ENCODE measurements around the gene SPG7. TPM values are rescaled to one million over a fixed set of nuclear protein-coding genes. Genes with fewer than 3 reads are reported as not detected.

Gene SPG7
- polyA plus RNA-seq, 10 donors = 43.5 to 93.9 (median 63.4) TPM

DNA sequence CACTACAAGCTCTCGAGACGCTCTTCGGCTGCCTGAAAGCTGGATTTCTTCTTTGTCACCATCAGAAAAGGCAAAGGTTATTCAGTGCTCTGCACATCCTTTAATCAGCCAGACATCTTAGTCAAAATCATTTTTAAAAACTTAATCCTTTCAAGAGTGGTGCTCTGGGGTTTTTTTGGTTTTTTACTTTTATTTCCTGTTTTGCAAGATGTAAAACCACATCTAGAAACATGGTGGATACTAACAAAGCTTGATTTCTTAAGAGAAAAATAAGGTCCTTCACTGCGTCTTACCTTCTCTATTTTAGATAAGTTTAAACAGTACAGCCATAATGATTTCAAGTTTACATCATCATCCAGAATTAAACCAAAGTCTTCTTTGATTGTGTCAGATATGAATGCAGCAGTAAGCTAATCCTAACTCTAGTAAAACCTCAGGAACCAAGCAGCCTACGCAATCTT is 24.1 kb upstream of the SPG7 start:
- DNase-seq = no peak

DNA sequence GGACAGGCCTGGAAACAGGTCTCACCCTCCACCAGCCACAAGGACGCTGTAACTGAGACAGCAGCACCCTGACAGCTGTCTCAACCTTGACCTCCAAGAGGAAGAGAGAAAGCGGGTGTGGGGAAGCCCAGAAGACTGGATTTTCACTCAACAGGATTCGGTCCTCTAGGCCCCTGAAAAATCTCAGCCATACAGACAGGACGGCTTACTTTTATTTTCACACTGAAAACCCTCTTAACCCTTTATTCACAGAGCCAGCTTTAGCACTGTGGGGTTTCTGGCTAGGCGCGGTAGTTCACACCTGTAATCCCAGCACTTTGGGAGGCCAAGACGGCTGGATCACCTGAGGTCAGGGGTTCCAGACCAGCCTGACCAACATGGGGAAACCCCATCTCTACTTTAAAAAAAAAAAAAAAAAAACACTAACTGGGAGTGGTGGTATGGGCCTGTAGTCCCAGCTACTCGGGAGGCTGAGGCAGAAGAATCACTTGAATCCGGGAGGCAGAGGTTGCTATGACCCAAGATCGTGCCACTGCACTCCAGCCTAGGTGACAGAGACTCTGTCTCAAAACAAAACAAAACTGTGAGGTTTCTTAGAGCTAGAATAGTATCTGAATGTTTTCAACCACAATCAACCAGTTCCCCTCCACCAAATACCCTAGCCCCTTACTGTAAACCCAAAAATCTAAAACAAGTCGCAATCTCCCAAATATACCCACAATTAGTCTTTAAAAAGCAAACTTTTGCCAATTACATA is 23.1 kb upstream of the SPG7 start:
- DNase-seq = no peak

GRCh38 chr16:89485701-89486246 is 22.4 kb upstream of the SPG7 start:
- no peak for DNase-seq

- peak; percentile 91 to 95 (median 93) for DNase-seq
Measured at GRCh38 chr16:89489040-89489897, 18.9 kb upstream of the SPG7 start.

DNA sequence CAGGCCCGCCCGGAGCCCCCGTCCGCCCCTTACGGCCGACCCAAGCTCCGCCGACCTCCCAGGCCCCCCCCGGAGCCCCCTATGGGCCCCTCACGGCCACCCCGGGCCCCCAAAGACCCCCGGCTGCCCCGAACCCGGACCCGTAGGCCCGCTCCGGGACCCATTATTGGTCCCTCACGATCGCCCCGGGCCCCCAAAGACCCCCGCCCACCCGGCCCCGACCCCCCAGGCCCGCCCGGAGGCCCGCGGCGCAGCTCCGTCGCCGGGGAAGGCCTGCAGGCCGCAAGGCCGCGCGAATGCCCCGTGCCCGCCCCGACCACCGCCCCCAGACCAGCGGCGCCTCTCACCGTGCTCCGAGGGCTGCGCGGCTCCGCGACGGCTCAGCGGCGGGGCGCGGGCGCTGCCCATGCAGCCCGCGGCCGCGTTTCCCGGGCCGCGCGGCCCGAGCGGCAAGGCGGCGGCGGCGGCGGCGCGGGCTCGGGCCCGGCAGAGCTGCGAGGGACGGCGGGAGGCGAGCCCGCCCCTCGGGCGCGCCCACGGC is 18.2 kb upstream of the SPG7 start:
- DNase-seq = no peak

DNA sequence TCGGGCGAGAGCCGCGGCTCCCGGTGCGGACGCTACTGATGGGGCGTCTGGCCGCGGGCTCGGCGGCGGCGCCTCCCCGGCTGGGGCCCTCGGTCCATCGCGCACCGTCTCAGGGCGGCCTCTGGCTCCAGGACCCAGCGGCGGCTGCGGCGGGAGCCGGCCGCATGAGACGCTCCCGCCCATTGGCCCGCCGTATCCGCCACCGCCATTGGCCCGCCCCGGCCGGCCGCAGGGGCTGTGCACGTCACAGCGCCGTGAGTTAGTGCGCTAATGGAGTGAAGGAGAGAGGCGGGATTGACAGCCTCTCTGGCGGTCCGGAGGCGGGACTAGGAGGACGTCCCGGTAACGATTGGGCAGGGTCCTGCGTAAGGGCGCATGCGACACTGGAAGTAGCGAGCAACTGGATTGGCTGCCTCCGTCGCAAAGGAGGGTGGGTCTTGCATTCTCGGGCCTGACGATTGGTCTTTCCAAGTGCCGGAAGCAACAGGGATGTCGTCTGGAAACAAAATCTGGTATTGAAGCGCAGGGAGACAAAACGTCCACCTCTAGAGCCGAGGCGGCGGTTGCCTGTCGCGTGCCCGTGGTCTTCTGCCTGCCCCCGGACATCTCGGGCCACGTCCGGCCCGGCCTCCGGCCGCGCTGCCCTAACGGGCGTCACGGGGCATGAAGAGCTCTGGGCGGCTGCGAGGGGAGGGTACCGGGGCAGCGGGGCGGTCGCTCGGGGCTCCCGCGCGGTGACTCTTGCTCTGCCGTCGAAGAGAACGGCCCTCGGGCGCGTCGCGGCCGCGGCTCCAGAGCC is 17.6 kb upstream of the SPG7 start, which contains the start of gene ANKRD11:
TSS of gene ANKRD11 (minus strand) at position 123 of the 799 bp plus-strand sequence. CDS start 173,542 bp downstream, outside the sequence.
- DNase-seq = peak; percentile 99 to 100 (median 100)

DNA sequence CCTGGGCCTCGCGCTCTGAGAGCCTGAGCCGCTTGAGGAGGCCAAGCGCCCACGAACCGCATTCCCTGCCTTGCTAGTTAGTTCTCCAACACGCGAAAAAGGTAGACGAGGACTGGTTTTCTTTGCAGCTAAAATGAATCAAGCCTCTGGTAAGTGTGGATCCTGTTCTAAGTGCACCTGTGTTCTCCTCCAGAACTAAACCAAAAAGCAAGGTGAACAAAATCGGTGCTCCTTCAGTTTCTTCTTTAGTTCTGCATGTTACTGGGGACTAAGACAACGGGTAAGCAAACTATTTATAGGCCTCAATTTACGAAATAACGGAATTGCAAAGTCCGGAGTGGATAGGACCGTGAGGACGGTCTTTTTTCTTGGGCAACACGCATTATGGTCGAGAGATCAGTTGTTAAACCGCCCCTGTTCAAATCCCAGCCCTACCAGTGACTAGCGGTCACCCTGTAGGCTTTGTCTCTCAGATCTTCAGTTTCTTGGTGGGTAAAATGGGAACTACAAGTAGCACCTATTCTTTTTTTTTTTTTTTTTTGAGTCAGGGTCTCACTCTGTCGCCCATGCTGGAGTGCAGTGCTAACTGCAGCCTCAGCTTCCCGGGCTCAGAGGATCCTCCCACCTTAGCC is 16.8 kb upstream of the SPG7 start:
- DNase-seq = no peak

DNA sequence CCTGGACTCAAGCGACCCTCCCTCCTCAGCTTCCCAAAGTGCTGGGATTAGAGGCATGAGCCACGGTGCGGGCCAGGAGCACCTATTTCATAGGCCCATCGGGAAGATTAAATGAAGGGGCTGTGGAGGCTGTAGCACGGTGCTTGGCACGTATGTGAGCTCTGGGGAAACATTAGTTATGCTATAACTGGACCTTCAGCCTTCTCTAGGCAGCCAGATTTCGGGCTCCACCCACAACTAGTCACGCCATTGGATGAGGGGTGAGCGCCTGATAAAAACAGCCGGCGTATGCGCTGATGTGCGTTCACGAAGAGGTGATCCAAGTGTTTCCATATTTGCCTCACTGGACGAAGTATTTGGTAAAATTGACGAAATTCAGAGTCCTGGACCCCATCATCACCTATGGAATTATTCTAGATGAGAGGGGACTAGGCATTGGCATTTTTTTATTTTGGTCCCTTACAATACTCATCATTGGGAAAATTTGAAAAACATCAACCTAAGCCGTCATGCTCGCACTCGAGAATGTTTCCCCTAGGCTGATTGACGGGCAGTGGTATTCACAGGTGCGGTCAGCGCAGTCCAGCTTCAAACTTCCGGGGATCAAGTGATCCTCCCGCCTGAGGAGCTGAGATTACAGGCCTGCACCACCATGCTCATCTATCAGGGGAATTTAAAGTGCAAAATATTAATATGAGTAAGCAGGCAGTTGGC is 16.1 kb upstream of the SPG7 start:
- DNase-seq = no peak

GRCh38 chr16:89493776-89494175 is 14.4 kb upstream of the SPG7 start:
- DNase-seq = no peak

DNA sequence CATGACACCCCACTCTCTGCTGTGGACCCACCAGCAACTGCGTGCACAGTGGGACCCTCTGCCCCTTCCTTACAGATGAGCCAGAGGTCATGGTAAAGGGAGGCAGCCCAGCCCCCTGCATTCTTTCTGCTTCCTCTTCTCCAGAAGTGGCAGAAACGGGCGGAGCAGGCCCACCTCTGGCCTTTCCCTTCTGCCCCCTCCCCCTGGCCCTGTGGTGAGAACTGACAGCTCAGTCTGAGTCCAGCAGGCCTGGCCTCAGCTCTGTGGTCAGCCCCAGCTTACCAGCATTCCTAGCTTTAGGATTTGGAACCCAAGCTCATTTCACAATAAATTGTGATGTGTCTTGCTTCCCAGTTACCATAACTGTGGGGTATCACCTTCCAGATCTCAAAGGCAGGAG is 13.1 kb upstream of the SPG7 start:
- DNase-seq = no peak

GRCh38 chr16:89498839-89499238 is 9.4 kb upstream of the SPG7 start:
- peak; percentile 51 to 84 (median 60) for DNase-seq

GRCh38 chr16:89499767-89500166 is 8.4 kb upstream of the SPG7 start:
- no peak for DNase-seq

DNA sequence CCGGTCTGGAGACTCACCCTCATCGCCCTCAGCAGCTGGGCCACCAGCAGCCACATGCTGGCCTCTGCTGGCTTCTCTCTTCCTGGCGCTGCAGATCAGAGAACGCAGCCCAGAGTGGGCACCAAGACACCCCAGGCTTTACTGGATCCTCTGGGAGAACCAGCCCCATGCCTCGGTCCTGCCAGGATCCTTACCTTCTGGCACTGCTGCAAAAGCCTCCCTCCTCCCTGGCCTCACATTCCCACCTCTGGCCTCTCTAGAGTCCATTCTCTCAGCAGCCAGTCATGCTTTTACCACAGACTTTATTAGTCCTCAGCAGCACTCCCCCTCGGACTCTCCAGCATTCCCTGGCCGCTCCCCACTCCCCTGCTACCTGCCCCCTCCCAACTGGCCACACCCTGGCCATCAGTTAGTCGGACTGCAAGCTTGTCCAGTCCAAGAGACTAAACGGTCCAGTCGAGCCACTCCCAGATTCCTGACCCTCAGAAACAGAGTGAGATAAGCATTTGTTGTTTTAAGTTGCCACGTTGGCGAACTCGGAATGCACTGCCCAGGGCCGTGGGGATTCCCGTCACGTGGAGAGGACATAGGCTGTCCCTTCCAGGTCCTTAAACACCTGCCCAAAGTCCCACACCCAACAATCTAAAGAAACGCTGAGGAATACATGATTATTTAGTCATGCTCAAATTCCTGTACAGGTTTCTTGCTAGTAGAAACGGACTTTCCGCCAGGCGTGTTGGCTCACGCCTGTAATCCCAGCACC is 5.9 kb upstream of the SPG7 start:
- DNase-seq = no peak

DNA sequence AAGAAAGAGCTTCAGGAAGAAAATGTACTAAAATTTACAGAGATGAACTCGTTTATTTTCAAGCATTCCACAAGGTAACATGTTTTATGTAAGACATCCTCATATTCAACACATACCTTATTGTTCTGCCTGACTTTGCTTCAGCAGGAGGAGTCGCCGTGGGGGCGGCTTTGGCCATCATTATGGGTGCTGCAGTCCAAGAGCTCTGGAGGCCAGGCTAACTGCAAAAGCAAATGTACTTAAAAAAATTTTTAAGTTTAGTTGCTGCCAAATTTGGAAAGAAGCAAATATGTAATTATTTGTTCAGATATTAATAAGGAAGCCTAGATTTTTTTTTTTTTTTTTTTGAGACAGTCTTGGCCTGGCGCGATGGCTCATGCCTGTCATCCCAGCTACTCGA is 4.1 kb upstream of the SPG7 start:
- peak in 1 of 3 donors; percentile 56 for DNase-seq

DNA sequence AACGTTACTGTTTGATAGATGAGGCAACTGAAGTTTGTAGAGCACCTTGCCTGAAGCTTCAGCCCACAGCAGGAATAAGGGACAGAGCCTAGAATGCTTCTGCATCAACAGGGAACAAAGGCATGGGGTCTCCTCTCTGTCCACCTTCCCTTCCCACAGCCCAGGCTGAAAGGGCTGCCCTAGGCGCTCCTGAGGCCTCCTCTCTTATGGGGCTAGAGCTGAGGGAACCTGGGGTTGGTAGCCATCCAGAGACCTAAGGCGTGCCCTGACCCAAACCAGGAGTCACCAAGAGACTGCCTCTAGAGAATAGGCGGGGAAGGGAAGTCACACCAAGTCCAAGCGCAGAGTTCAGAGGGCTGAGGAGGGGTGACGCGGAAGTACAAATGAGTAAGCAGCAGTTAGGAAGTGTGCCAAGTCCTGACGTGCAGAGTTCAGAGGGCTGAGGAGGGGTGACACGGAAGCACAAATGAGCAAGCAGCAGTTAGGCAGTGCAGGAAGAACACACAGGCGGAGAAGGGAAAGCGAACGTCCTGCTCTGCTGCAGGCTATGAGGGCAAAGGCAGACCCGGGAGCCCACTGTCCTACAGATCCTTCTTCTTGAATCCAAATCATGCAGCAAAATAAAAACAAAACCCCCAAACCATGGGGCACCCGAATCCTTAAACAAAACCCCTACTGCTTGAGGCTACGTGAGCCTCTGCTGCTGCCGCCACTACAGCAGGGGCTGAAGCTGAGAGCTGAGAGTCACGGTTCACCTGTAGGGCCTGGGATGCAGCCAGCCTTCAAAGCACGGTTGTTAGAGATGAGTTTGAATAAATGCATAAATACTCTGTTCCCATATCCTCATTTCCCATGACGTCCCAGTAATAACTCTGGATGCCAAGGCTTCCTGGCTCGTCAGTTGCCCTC is 2.7 kb upstream of the SPG7 start:
- peak; percentile 64 to 87 (median 77) for DNase-seq

DNA sequence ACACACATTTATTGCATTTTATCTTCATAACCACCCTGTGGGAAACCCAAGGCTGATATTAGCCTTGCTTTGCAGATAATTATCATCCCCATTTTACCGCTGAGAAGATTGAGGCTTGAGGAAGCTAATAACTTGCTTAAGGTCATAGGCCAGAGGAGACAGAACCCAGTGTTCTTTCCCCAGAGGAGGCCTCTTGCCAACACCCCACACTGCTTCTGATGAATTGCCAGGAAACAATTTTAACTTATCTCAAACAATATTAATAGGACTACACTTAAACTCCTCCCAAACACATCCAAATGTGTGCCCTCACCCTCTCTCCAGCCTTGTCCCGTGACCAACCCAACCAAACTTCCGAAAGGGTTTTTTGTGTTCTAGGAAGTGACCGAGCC is 2.1 kb upstream of the SPG7 start:
- no peak for DNase-seq

- no peak for DNase-seq
Measured at GRCh38 chr16:89506791-89507191, 1.4 kb upstream of the SPG7 start.

- DNase-seq = no peak
Measured at GRCh38 chr16:89507214-89507833, 879 bp upstream of the SPG7 start.

Measured in muscle of back (tissue), 11 donors.